HFF-Myc (cell line): ENCODE results near the gene OR13F1.
"Not testable (repeated sequence)": the region's sequence is repeated elsewhere in the genome, so short reads cannot be mapped to it uniquely, and the experiment has no call there.

Experiments used
- DNase-seq: peaks from one replicate; pipeline ENCODE4 v3.0.0-alpha.2; 2011; ENCODE audit warnings: low read depth; ENCODE audit errors: extremely low read depth
- H3K4me3 ChIP-seq: replicated peaks from 2 replicates; pipeline ENCODE4 v1.5.1; 2011; ENCODE audit warnings: low read depth, mild to moderate bottlenecking, control low read depth, low read length
- TF ChIP-seq, protein P1 (sequence below): IDR thresholded peaks from 2 replicates; pipeline ENCODE4 v1.5.1; 2012; ENCODE audit warnings: mild to moderate bottlenecking, low read depth, low read length, control low read depth; ENCODE audit errors: missing control alignments

The OR13F1 gene

DNA sequence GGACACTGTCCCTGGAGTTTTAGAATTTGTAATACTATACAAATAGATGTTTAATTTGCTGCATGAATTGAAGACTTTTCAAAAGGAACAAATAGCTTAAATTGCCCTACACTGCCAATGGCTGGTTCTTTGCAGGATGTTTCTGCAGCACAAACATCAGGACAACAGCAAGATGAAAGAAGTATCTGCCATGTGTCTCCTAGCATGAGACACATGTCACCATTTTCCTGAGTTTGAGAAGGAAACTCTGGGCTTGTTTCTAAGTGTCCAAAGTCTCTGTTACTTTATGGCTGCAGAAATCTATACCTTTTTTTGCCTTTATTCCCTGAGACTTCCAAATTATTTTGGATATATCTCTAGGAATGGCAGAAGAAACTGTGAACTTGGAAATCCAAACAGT is 623 bp upstream of the OR13F1 start:
- no peak for DNase-seq
- no peak overlapping the region for H3K4me3 ChIP-seq
- TF ChIP-seq, protein P1, sequence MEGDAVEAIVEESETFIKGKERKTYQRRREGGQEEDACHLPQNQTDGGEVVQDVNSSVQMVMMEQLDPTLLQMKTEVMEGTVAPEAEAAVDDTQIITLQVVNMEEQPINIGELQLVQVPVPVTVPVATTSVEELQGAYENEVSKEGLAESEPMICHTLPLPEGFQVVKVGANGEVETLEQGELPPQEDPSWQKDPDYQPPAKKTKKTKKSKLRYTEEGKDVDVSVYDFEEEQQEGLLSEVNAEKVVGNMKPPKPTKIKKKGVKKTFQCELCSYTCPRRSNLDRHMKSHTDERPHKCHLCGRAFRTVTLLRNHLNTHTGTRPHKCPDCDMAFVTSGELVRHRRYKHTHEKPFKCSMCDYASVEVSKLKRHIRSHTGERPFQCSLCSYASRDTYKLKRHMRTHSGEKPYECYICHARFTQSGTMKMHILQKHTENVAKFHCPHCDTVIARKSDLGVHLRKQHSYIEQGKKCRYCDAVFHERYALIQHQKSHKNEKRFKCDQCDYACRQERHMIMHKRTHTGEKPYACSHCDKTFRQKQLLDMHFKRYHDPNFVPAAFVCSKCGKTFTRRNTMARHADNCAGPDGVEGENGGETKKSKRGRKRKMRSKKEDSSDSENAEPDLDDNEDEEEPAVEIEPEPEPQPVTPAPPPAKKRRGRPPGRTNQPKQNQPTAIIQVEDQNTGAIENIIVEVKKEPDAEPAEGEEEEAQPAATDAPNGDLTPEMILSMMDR = no peak

GRCh38 chr9:104506565-104506964 is 2.5 kb downstream of the OR13F1 start:
- no peak overlapping the region for H3K4me3 ChIP-seq
- DNase-seq = no peak
- TF ChIP-seq, protein P1 = no peak

DNA sequence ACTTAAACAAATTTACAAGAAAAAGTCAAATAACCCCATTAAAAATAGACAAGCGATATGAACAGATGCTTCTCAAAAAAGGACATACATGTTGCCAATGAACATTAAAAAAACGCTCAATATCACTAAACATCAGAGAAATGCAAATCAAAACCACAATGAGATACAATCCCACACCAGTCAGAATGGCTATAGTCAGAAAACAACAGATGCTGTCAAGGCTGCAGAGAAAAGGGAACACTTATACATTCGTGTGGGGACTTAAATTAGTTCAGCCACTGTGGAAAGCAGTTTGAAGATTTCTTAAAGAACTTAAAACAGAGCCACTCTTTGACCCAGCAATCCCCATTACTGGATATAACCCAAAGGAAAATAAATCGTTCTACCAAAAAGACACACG is 10.8 kb downstream of the OR13F1 start:
- H3K4me3 ChIP-seq = no peak overlapping the region
- DNase-seq = no peak
- TF ChIP-seq, protein P1 = no peak

- DNase-seq, H3K4me3 ChIP-seq: not testable (repeated sequence)
These were observed 16.2 kb downstream of the OR13F1 start for GRCh38 chr9:104520241-104520640.

- DNase-seq = no peak
- TF ChIP-seq, protein P1 = no peak
- no peak within 1 kb of the TSS for H3K4me3 ChIP-seq
These were observed 23.0 kb downstream of the OR13F1 start, which contains the start of gene OR13C4 for GRCh38 chr9:104527109-104527508. Gene OR13C4 (minus strand): TSS chr9:104527209. CDS start chr9:104527209, 0 bp downstream.

DNA sequence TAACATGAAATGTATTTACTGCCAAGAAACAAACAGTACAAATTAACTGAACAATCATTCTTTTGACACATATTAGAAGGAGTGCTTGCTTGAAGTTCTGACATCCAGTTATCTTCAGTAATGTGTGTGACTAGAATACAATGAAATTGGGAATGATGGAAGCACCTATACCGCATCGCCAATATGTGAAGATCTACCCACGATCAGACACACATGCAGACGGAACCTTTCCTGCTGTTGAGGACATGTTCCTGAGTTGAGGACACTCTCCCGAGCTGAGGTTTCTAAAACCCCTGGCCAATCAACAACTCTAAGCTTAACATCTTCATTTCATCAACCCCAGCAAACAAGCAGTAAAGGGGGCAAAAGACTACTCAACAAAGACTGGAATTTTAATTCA is 32.7 kb downstream of the OR13F1 start, which contains the start of gene OR13C3:
OR13C3 (minus strand) TSS at position 101 of the 400 bp plus-strand sequence. CDS start 133 bp downstream, outside the sequence.
- TF ChIP-seq, protein P1 = no peak
- H3K4me3 ChIP-seq = no peak within 1 kb of the TSS
- no peak for DNase-seq

- no peak overlapping the region for H3K4me3 ChIP-seq
- no peak for DNase-seq
These were observed 35.2 kb downstream of the OR13F1 start for GRCh38 chr9:104539275-104539674.

More at GRCh38 chr9:104539275-104539674, 35.2 kb downstream of the OR13F1 start:
- TF ChIP-seq, protein P1 = no peak
